Left renal cortex interstitium (tissue), 4 donors: ENCODE results near the gene TTYH1. TPM values are rescaled to one million over a fixed set of nuclear protein-coding genes. Genes with fewer than 3 reads are reported as not detected.

Experiments used
- DNase-seq, 4 donors: peaks; one replicate each; pipeline ENCODE4 v3.0.0-alpha.2; 2013; ENCODE audit warnings: low read depth in 4 of 4, low spot score in 2 of 4, missing footprints in 1 of 4
- polyA plus RNA-seq, 4 donors: library from polyadenylated mRNA; unstranded; fragments of 120-200 nt; gene quantifications; one replicate each; pipeline ENCODE4 v1.2.1, GENCODE V29; 2013; ENCODE audit not compliant: insufficient read length in 4 of 4

TTYH1 gene
- polyA plus RNA-seq, 4 donors: 5.6 to 14.1 (median 10.6) TPM

- no peak for DNase-seq
Measured at GRCh38 chr19:54421169-54421516, 5.9 kb downstream of the TTYH1 start.

GRCh38 chr19:54421521-54421920 is 6.3 kb downstream of the TTYH1 start:
- no peak for DNase-seq

- no peak for DNase-seq
Measured at GRCh38 chr19:54422136-54422535, 6.9 kb downstream of the TTYH1 start.

- DNase-seq: no peak
Measured at GRCh38 chr19:54424201-54424600, 8.9 kb downstream of the TTYH1 start.

- DNase-seq: no peak
Measured at GRCh38 chr19:54424660-54425381, 9.6 kb downstream of the TTYH1 start.

GRCh38 chr19:54425382-54425723 is 10.1 kb downstream of the TTYH1 start:
- no peak for DNase-seq

- DNase-seq: no peak
Measured at GRCh38 chr19:54426291-54426931, 11.1 kb downstream of the TTYH1 start.

- DNase-seq: no peak
Measured at GRCh38 chr19:54427586-54427985, 12.3 kb downstream of the TTYH1 start.

GRCh38 chr19:54428323-54429175 is 13.3 kb downstream of the TTYH1 start:
- no peak for DNase-seq

GRCh38 chr19:54429176-54429495 is 13.9 kb downstream of the TTYH1 start:
- no peak for DNase-seq

GRCh38 chr19:54429545-54430227 is 14.4 kb downstream of the TTYH1 start:
- no peak for DNase-seq

- DNase-seq: peak in 1 of 4 donors; percentile 61
Measured at GRCh38 chr19:54430306-54431254, 15.3 kb downstream of the TTYH1 start.

GRCh38 chr19:54431255-54431838 is 16.1 kb downstream of the TTYH1 start:
- DNase-seq: no peak

GRCh38 chr19:54432144-54432738 is 17.0 kb downstream of the TTYH1 start:
- no peak for DNase-seq

GRCh38 chr19:54433697-54434096 is 18.4 kb downstream of the TTYH1 start:
- no peak for DNase-seq

GRCh38 chr19:54434112-54434872 is 19.0 kb downstream of the TTYH1 start:
- DNase-seq: no peak

- no peak for DNase-seq
Measured at GRCh38 chr19:54434873-54435214, 19.6 kb downstream of the TTYH1 start.

- no peak for DNase-seq
Measured at GRCh38 chr19:54435551-54436016, 20.3 kb downstream of the TTYH1 start.
